H1 (cell line): ENCODE results near the gene ISG15. TPM values are rescaled to one million over a fixed set of nuclear protein-coding genes. Genes with fewer than 3 reads are reported as not detected.

Experiments used
- CTCF ChIA-PET: fragments of 300-600 bp; sonication (Branson Sonifier 250); formaldehyde crosslinking; loops from one replicate; lab custom pipeline; 2021; ENCODE audit not compliant: partially characterized antibody; lab: Charles Lee
- POLR2A ChIA-PET: fragments of 300-600 bp; sonication (Branson Sonifier 250); formaldehyde crosslinking; loops from one replicate; lab custom pipeline; 2021; ENCODE audit warnings: inconsistent platforms; ENCODE audit not compliant: partially characterized antibody; lab: Charles Lee
- DNase-seq, 2 experiments: peaks; one replicate each; pipeline versions ENCODE4 v3.0.0 to v3.0.0-alpha.2; 2010 to 2022; ENCODE audit warnings: low spot score in 2 of 2, low read depth in 1 of 2, mixed read lengths in 1 of 2
- FAIRE-seq: peaks from 2 replicates; lab custom pipeline; 2011; peaks lifted over from hg19 to GRCh38; lab: Jason Lieb, UNC
- H2AFZ ChIP-seq: 2 replicates; pipeline ENCODE4 v1.8.1; 2012; ENCODE audit warnings: low read length, inconsistent platforms
- H2AK5ac ChIP-seq: 2 replicates; pipeline ENCODE4 v1.6.1; 2013; ENCODE audit warnings: low read depth, low read length
- H2BK120ac ChIP-seq: replicated peaks from 2 replicates; pipeline ENCODE3; 2013; ENCODE audit warnings: low read depth, low read length, inconsistent platforms
- H2BK12ac ChIP-seq: 2 replicates; pipeline ENCODE4 v1.6.1; 2013; ENCODE audit warnings: low read depth, low read length
- H2BK15ac ChIP-seq: 2 replicates; pipeline ENCODE4 v1.6.1; 2013; ENCODE audit warnings: low read length
- H2BK20ac ChIP-seq: 2 replicates; pipeline ENCODE4 v1.6.1; 2013; ENCODE audit warnings: low read length
- H2BK5ac ChIP-seq: 2 replicates; pipeline ENCODE4 v1.6.1; 2013; ENCODE audit warnings: low read depth, low read length
- H3K14ac ChIP-seq: 2 replicates; pipeline ENCODE4 v1.6.1; 2013; ENCODE audit warnings: inconsistent platforms; ENCODE audit not compliant: insufficient read length
- H3K18ac ChIP-seq: 2 replicates; pipeline ENCODE4 v1.6.1; 2013; ENCODE audit warnings: low read length; ENCODE audit errors: extremely low read depth
- H3K23ac ChIP-seq: 2 replicates; pipeline ENCODE4 v1.6.1; 2013; ENCODE audit warnings: inconsistent platforms; ENCODE audit not compliant: insufficient read length
- H3K23me2 ChIP-seq: 2 replicates; pipeline ENCODE4 v1.6.1; 2013; ENCODE audit warnings: low read depth, low read length
- H3K27ac ChIP-seq: 2 replicates; pipeline ENCODE4 v1.6.1; 2011; ENCODE audit warnings: low read depth, low read length, inconsistent platforms
- H3K27me3 ChIP-seq, 4 experiments: replicated peaks in 1 of 4; 1 replicate in 1 of 4; 2 replicates in 3 of 4; pipeline versions ENCODE4 v1.6.1 to v1.8.1; 2011 to 2013; ENCODE audit warnings: low read length in 3 of 4, mild to moderate bottlenecking in 3 of 4, inconsistent platforms in 2 of 4, mixed read lengths in 2 of 4, moderate library complexity in 1 of 4; ENCODE audit not compliant: control insufficient read depth in 3 of 4, insufficient read depth in 3 of 4; ENCODE audit errors: extremely low read depth in 1 of 4
- H3K36me3 ChIP-seq, 4 experiments: 2 replicates each; pipeline versions ENCODE4 v1.6.1 to v1.8.1; 2011 to 2013; ENCODE audit warnings: mild to moderate bottlenecking in 4 of 4, low read length in 3 of 4, moderate library complexity in 2 of 4, control low read depth in 1 of 4, inconsistent platforms in 1 of 4; ENCODE audit not compliant: insufficient read depth in 4 of 4, control insufficient read depth in 2 of 4
- H3K4ac ChIP-seq: replicated peaks from 2 replicates; pipeline ENCODE3; 2013; ENCODE audit warnings: low read length, low read depth, mixed read lengths, inconsistent platforms; ENCODE audit not compliant: insufficient read length
- H3K4me1 ChIP-seq, 4 experiments: replicated peaks in 1 of 4; 1 replicate in 1 of 4; 2 replicates in 3 of 4; pipeline versions ENCODE4 v1.6.1 to v1.8.1; 2011 to 2013; ENCODE audit warnings: low read length in 3 of 4, inconsistent platforms in 2 of 4, mixed read lengths in 1 of 4; ENCODE audit not compliant: insufficient read depth in 4 of 4, control insufficient read depth in 3 of 4
- H3K4me2 ChIP-seq, 2 experiments: 2 replicates each; pipeline versions ENCODE4 v1.6.1 to v1.8.1; 2011 to 2013; ENCODE audit warnings: low read depth in 2 of 2, low read length in 2 of 2, control low read depth in 1 of 2, inconsistent platforms in 1 of 2, mild to moderate bottlenecking in 1 of 2; ENCODE audit not compliant: insufficient read depth in 1 of 2
- H3K4me3 ChIP-seq, 4 experiments: fragments of 200-600, 300-600 bp in 1 of 4; sonication (generic), shearing (Covaris generic), sonication (Bioruptor Twin) in 1 of 4; 2 replicates each; pipeline versions ENCODE4 v1.5.1 to v1.8.1; 2011 to 2016; ENCODE audit warnings: low read length in 4 of 4, low read depth in 3 of 4, control low read depth in 2 of 4, inconsistent platforms in 2 of 4, mild to moderate bottlenecking in 2 of 4, mixed read lengths in 1 of 4, moderate library complexity in 1 of 4; ENCODE audit not compliant: insufficient read depth in 2 of 4; ENCODE audit errors: extremely low read depth in 1 of 4
- H3K56ac ChIP-seq: replicated peaks from 2 replicates; pipeline ENCODE3; 2013; ENCODE audit warnings: low read depth, mild to moderate bottlenecking, mixed read lengths, low read length, inconsistent platforms; ENCODE audit not compliant: insufficient read length
- H3K79me1 ChIP-seq: 2 replicates; pipeline ENCODE4 v1.6.1; 2013; ENCODE audit warnings: low read depth, low read length, control low read depth
- H3K79me2 ChIP-seq, 2 experiments: 2 replicates each; pipeline versions ENCODE4 v1.6.1 to v1.8.1; 2012 to 2013; ENCODE audit warnings: low read length in 2 of 2, mild to moderate bottlenecking in 2 of 2, inconsistent platforms in 1 of 2; ENCODE audit not compliant: insufficient read depth in 2 of 2, control insufficient read depth in 1 of 2
- H3K9ac ChIP-seq, 4 experiments: replicated peaks in 1 of 4; 1 replicate in 1 of 4; 2 replicates in 3 of 4; pipeline versions ENCODE4 v1.6.1 to v1.8.1; 2011 to 2013; ENCODE audit warnings: low read depth in 3 of 4, low read length in 3 of 4, control low read depth in 2 of 4, mild to moderate bottlenecking in 2 of 4, moderate library complexity in 2 of 4, inconsistent platforms in 1 of 4; ENCODE audit errors: extremely low read depth in 1 of 4
- H3K9me3 ChIP-seq, 2 experiments: 2 replicates each; pipeline versions ENCODE4 v1.6.1 to v1.8.1; 2012 to 2013; ENCODE audit warnings: mild to moderate bottlenecking in 2 of 2, moderate library complexity in 2 of 2, control low read depth in 1 of 2, inconsistent platforms in 1 of 2, low read depth in 1 of 2, low read length in 1 of 2, mixed read lengths in 1 of 2; ENCODE audit not compliant: insufficient read depth in 2 of 2
- H4K20me1 ChIP-seq, 2 experiments: replicated peaks in 1 of 2; 2 replicates each; pipeline versions ENCODE3 to v1.8.1; 2011 to 2013; ENCODE audit warnings: inconsistent platforms in 2 of 2, low read length in 2 of 2, mild to moderate bottlenecking in 1 of 2; ENCODE audit not compliant: insufficient read depth in 2 of 2, control insufficient read depth in 1 of 2
- H4K5ac ChIP-seq: 2 replicates; pipeline ENCODE4 v1.6.1; 2013; ENCODE audit warnings: low read length, low read depth, mixed read lengths, inconsistent platforms; ENCODE audit not compliant: insufficient read length
- H4K8ac ChIP-seq: 2 replicates; pipeline ENCODE4 v1.8.0; 2013; ENCODE audit warnings: mild to moderate bottlenecking, moderate library complexity, low read length, inconsistent platforms; ENCODE audit not compliant: insufficient read depth; ENCODE audit errors: extremely low read depth
- H4K91ac ChIP-seq: replicated peaks from 2 replicates; pipeline ENCODE3; 2013; ENCODE audit warnings: low read length, mixed read lengths, inconsistent platforms; ENCODE audit not compliant: insufficient read length
- BCL11A ChIP-seq, 2 experiments: IDR thresholded peaks; one replicate each; pipeline ENCODE4 v1.6.1; 2011; ENCODE audit warnings: low read depth in 2 of 2, low read length in 2 of 2, mild to moderate bottlenecking in 2 of 2
- GABPA ChIP-seq: IDR thresholded peaks from 2 replicates; pipeline ENCODE4 v1.6.1; 2011; ENCODE audit warnings: mild to moderate bottlenecking, low read length, moderate library complexity, borderline replicate concordance; ENCODE audit not compliant: insufficient read depth
- GTF2F1 ChIP-seq: IDR thresholded peaks from 2 replicates; pipeline ENCODE4 v1.6.1; 2012; ENCODE audit warnings: low read depth, low read length, improper control_type of control experiment, borderline replicate concordance
- POU5F1 ChIP-seq: IDR thresholded peaks from 2 replicates; pipeline ENCODE4 v1.6.1; 2011; ENCODE audit warnings: low read depth, mild to moderate bottlenecking, low read length, moderate library complexity
- RFX5 ChIP-seq: IDR thresholded peaks from 2 replicates; pipeline ENCODE4 v1.6.1; 2011; ENCODE audit warnings: low read depth, low read length, improper control_type of control experiment, borderline replicate concordance
- SP4 ChIP-seq: IDR thresholded peaks from 2 replicates; pipeline ENCODE4 v1.6.1; 2012; ENCODE audit warnings: low read length, inconsistent platforms
- SUZ12 ChIP-seq: fragments of 200-600 bp; sonication (generic); IDR thresholded peaks from 2 replicates; pipeline ENCODE4 v1.6.1; 2012; ENCODE audit warnings: mild to moderate bottlenecking, inconsistent platforms, low read length, moderate library complexity, mixed read lengths
- TAF1 ChIP-seq: IDR thresholded peaks from 2 replicates; pipeline ENCODE4 v1.6.1; 2011; ENCODE audit warnings: mild to moderate bottlenecking, low read depth, low read length
- WGBS, 2 experiments: shearing (Covaris generic) in 1 of 2; methylation state at CpG; one replicate each; pipeline versions ENCODE4 v1.1.6 to v1.1.7; 2013 to 2015; ENCODE audit warnings: low lambda C conversion rate in 2 of 2, mixed read lengths in 2 of 2, inconsistent platforms in 1 of 2, low coverage in 1 of 2, missing lambda C conversion rate in 1 of 2; ENCODE audit not compliant: insufficient replicate concordance in 2 of 2, insufficient coverage in 1 of 2, insufficient read length in 1 of 2; ENCODE audit errors: extremely low coverage in 1 of 2, missing lambda C conversion rate in 1 of 2; 5-methylcytosine and 5-hydroxymethylcytosine counted together
- polyA plus RNA-seq, 7 experiments: library from polyadenylated mRNA; depleted of rRNA in 3 of 7; stranded (reverse) in 5 of 7; unstranded in 2 of 7; fragments of >200 nt in 5 of 7; fragments of 200-250 nt in 2 of 7; gene quantifications; 1 replicate in 5 of 7; 2 replicates in 1 of 7; 4 replicates in 1 of 7; pipeline versions ENCODE4 v1.2.1 to v1.2.3, GENCODE V29; 2011 to 2013; ENCODE audit warnings: missing spikeins in 2 of 7, mixed read lengths in 2 of 7
- total RNA-seq: library from RNA; stranded (reverse); fragmentation: NEBNext Ultra II Directional; extraction: Animal tissue kit (Norgen Biotek cat#: 25700); gene quantifications from 2 replicates; pipeline ENCODE4 v1.2.1, GENCODE V29; 2021

The ISG15 gene
- total and polyA plus RNA-seq, 2 of the 8 experiments (the other 6 are each of a cell fraction or from before 2014, with no cell fraction given), result 29.3 to 121 TPM

- Histone ChIP-seq H2AFZ (no peak overlapping the region), H4K8ac (no peak overlapping the region), H3K36me3 (no peaks in the 10 kb centered on the region), H2BK5ac (no peak overlapping the region), H2BK15ac (no peak overlapping the region), H3K23ac (no peak overlapping the region), H3K14ac (no peak overlapping the region), H2BK120ac (no peak overlapping the region), H4K20me1 (peaks cover 0 to 9% of the 10 kb centered on the region in 2 experiments), H3K18ac (no peak overlapping the region), H4K91ac (no peak overlapping the region), H3K4ac (no peak overlapping the region), H2AK5ac (no peak overlapping the region), H3K79me2 (no peaks in the 10 kb centered on the region), H3K56ac (no peak overlapping the region), H3K27me3 (peaks cover 0 to 27% (median 13%) of the 10 kb centered on the region in 4 experiments; a peak in 5 of 7 replicates), H3K4me2 (no peak overlapping the region), H3K4me1 (peaks cover 0 to 15% (median 5%) of the 10 kb centered on the region in 4 experiments; a peak in 4 of 7 replicates), H3K23me2 (peaks cover 5% of the 10 kb centered on the region; the same call in 1 of the 2 replicates), H3K4me3 (no peak overlapping the region), H3K9ac (no peak overlapping the region), H2BK20ac (no peak overlapping the region), H3K27ac (no peak overlapping the region), H3K79me1 (no peaks in the 10 kb centered on the region), H4K5ac (no peak overlapping the region), H2BK12ac (no peak overlapping the region; the same call in 1 of the 2 replicates), H3K9me3 (no peaks in the 10 kb centered on the region)
- FAIRE-seq (no peak), DNase-seq (no peak)
- CTCF ChIA-PET, result interaction anchor here (0.6 to 7.0 kb wide), 9 partner anchors 9 to 320 kb away, joined by 3 to 53 read pairs (median 4); partner anchors contain the start of genes NOC2L and PERM1
- POLR2A ChIA-PET, result interaction anchor here (1.1 to 1.4 kb wide), 2 partner anchors 32 to 257 kb away, joined by 3 read pairs; partner anchors contain the start of genes B3GALT6 and SDF4
- 73% methylated on average over 7 of the region's 17 CpGs; no CpG with 5 or more reads in 1 of the 2 experiments for WGBS, 2 experiments
- TF ChIP-seq BCL11A (IDR thresholded peaks at IDR 0.05; ENCODE audit: low read depth in 2 of 2, low read length in 2 of 2) (no peak), POU5F1 (no peak), RFX5 (no peak), SP4 (no peak), SUZ12 (no peak), GTF2F1 (no peak), TAF1 (no peak), GABPA (no peak)
These were observed 38.5 kb upstream of the ISG15 start for GRCh38 chr1:974687-975328.
